Measurements from ENCODE around the gene LHX1. TPM values are rescaled to one million over a fixed set of nuclear protein-coding genes. Genes with fewer than 3 reads are reported as not detected.

LHX1 gene
- total RNA-seq (2022; extraction: Qiagen RNA extraction; ENCODE audit: low read depth) = 2.8 to 5.2 TPM (median 3.7 TPM) in 5 replicates

DNA sequence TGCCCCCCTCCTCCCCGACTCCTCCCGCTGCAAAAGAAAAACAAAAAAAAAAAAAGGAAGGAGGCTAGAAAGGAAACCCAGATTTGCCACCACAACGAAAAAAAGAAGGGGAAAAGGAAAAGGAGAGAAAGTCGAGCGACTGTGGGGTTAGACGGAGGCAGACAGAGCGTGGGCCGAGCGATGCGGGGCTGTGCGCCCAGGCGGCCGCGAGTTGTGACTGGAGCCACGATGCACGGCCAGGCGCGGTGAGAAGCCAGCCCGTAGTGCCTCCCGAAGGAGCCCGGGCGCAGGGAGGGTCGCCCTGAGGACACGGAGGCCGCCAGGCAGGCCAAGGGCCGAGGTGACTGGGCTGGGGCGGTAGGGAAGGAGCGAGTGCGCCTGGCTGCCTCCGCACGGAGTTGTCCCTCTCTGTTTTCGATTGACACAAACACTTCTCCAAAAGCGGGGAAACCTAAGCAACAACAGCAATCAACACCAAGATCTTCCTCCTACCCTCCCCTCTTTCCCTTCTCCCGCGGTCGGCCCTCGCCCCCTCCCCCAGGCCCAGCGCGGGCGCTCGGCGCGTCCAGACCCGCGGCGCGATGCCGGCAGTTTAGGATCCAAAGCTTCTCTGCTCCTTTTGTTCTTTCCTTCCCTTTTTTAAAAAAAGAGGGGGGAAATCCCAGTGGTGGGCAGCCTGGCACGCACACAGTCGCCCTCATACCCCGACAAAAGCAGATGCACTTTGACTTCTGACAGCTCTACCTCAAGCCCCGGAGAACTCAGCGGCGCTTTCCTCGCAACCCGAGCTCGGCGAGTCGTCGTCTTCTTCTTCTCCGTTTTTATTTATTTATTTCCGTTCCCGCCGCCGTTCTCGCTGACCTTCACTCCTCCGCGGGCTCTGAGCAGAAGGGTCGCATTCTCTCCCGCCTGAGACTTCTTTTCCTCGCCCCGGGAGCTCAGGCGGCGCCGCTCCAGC lies at the start of gene LHX1:
Gene LHX1 (plus strand): TSS at position 475 of the 958 bp plus-strand sequence. CDS start 723 bp downstream, outside the sequence.

DNA sequence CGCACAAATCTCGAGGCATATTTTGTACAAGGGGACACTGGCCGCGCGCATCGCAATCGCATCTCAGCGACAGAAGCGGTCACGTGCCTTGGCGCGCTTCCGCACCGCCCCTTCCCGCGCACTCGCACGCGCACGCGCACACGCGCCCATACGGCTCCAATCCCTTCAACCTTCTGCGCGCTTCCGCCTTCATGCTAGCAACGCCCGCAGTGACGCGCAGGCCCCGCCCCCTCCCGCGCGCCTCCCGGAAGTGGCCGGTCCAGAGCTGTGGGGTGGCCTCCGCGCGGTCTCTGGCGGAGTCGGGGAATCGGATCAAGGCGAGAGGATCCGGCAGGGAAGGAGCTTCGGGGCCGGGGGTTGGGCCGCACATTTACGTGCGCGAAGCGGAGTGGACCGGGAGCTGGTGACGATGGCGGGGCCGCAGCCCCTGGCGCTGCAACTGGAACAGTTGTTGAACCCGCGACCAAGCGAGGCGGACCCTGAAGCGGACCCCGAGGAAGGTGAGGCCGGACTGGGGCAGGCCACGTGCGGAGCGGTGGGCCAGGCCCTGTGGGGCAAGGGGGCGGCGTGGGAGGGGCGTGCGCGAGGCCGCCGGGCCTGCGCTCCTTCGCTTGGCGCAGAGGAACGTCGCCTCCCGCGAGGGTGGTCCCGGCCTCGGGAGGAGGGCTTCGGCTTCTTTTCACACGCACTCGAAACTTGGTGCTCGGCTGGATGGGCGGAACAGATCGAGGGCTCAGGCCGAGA lies 11.6 kb downstream of the LHX1 start, which contains the start of gene AATF:
Gene AATF (plus strand): TSS at position 238 of the 744 bp plus-strand sequence. CDS start 172 bp downstream, at position 410.

Other genes with a start within 250 kb of the LHX1 start
- 131 to 146 TPM (median 139 TPM) in 5 replicates for gene AATF, start 11.5 kb downstream of the LHX1 start, total RNA-seq (2022; extraction: Qiagen RNA extraction; ENCODE audit: low read depth)